ENCODE results near the gene CHRM4. TPM values are rescaled to one million over a fixed set of nuclear protein-coding genes. Genes with fewer than 3 reads are reported as not detected.

The CHRM4 gene
- total RNA-seq, 1 experiment from 2014 or later, result 1.1 TPM

DNA sequence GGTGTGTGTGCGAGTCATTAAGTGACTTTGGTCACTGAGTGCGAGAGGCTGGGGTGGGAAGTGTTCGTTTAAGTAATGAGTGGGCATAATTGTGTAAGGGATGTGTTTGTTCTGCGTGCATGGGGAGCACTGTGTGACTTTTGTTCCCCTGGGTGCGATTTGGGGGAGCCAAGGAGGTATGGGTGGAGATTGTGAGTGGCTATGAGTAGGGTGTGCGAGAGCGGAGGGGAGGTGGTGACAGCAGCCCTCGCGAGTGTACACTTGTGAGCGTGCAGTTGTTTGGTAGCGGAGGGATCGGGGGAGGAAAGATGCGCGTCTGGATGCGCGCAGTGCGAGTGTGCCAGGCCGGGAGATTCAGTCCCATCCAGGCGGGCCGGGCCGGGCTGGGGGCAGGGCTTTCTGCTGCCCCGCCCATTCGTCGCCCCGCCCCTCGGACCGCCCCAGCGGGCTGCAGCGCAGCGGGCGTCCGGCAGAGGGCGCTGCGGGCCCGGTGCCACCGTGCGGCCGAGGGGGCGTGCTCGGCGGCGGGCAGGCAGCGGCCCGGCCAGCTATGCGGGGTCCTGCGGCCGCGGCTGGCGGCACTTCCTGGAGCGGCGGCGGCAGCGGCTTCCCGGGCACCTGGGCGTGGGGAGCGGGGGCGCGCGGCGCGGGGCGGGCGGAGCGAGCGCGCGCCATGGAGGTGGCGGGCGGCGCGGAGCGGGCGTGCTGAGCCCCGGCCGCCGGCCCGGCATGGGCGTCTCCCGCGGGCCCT is 44.5 kb downstream of the CHRM4 start, which contains the start of gene DGKZ (continued):
- no peak for TF ChIP-seq TCF7L2 (IDR thresholded peaks at IDR 0.05; ENCODE audit: borderline replicate concordance, extremely low read depth, insufficient read depth, insufficient read length)
- peak; percentile 45 to 60 (median 47) for TF ChIP-seq CTCF (IDR thresholded peaks at IDR 0.05 in 2 of 3, conservative IDR thresholded peaks at IDR 0.05 in 1 of 3; ENCODE audit: borderline replicate concordance in 1 of 3, insufficient read depth in 1 of 3, low read depth in 2 of 3, low read length in 2 of 3)
- TF ChIP-seq, protein P1, sequence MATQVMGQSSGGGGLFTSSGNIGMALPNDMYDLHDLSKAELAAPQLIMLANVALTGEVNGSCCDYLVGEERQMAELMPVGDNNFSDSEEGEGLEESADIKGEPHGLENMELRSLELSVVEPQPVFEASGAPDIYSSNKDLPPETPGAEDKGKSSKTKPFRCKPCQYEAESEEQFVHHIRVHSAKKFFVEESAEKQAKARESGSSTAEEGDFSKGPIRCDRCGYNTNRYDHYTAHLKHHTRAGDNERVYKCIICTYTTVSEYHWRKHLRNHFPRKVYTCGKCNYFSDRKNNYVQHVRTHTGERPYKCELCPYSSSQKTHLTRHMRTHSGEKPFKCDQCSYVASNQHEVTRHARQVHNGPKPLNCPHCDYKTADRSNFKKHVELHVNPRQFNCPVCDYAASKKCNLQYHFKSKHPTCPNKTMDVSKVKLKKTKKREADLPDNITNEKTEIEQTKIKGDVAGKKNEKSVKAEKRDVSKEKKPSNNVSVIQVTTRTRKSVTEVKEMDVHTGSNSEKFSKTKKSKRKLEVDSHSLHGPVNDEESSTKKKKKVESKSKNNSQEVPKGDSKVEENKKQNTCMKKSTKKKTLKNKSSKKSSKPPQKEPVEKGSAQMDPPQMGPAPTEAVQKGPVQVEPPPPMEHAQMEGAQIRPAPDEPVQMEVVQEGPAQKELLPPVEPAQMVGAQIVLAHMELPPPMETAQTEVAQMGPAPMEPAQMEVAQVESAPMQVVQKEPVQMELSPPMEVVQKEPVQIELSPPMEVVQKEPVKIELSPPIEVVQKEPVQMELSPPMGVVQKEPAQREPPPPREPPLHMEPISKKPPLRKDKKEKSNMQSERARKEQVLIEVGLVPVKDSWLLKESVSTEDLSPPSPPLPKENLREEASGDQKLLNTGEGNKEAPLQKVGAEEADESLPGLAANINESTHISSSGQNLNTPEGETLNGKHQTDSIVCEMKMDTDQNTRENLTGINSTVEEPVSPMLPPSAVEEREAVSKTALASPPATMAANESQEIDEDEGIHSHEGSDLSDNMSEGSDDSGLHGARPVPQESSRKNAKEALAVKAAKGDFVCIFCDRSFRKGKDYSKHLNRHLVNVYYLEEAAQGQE (IDR thresholded peaks at IDR 0.05; ENCODE audit: low read depth), result no peak
- no peak for TF ChIP-seq EZH2phosphoT487 (IDR thresholded peaks at IDR 0.05; ENCODE audit: borderline replicate concordance)
- no peak for TF ChIP-seq SIN3A (IDR thresholded peaks at IDR 0.05; ENCODE audit: low read depth)
- TF ChIP-seq YY1 (IDR thresholded peaks at IDR 0.05; ENCODE audit: extremely low read depth, insufficient replicate concordance, low read depth, low read length), result peak; percentile 32
- peak; percentile 54; the same call in 1 of the 2 replicates for TF ChIP-seq ZFX (IDR thresholded peaks at IDR 0.05)
- no peak for TF ChIP-seq ZNF274 (IDR thresholded peaks at IDR 0.05; ENCODE audit: low read depth, low read length)
- TF ChIP-seq ELF1 (IDR thresholded peaks at IDR 0.05; ENCODE audit: borderline replicate concordance, low read depth), result no peak
- peak; percentile 37 for TF ChIP-seq POLR2A (IDR thresholded peaks at IDR 0.05; ENCODE audit: borderline replicate concordance, extremely low read depth, insufficient read depth, insufficient read length)
- no peak for TF ChIP-seq SRF (IDR thresholded peaks at IDR 0.05; ENCODE audit: low read depth)

Measured in HCT116 (cell line).